Hepatocyte (in vitro differentiated cells): ENCODE measurements around the gene JAG1. TPM values are rescaled to one million over a fixed set of nuclear protein-coding genes. Genes with fewer than 3 reads are reported as not detected.
"Not testable (repeated sequence)": the region's sequence is repeated elsewhere in the genome, so short reads cannot be mapped to it uniquely, and the experiment has no call there.

Experiments used
- DNase-seq: peaks from one replicate; pipeline ENCODE4 v3.0.0-alpha.2; 2016; ENCODE audit warnings: low spot score
- H2AFZ ChIP-seq: fragments of 200-600 bp; sonication (generic); 2 replicates; pipeline ENCODE4 v1.6.0; 2016; ENCODE audit warnings: antibody characterized with exemption, mild to moderate bottlenecking
- H3K27ac ChIP-seq: fragments of 200-600 bp; sonication (generic); 2 replicates; pipeline ENCODE4 v1.5.1; 2016; ENCODE audit warnings: mild to moderate bottlenecking
- H3K27me3 ChIP-seq: fragments of 200-600 bp; sonication (generic); 2 replicates; pipeline ENCODE4 v1.6.1; 2016
- H3K36me3 ChIP-seq: fragments of 200-600 bp; sonication (generic); replicated peaks from 2 replicates; pipeline ENCODE4 v1.5.1; 2016; ENCODE audit warnings: low read depth; ENCODE audit not compliant: insufficient read depth
- H3K4me1 ChIP-seq: fragments of 200-600 bp; sonication (generic); 2 replicates; pipeline ENCODE4 v1.5.1; 2016; ENCODE audit warnings: mild to moderate bottlenecking, moderate library complexity; ENCODE audit not compliant: insufficient read depth
- H3K4me2 ChIP-seq: fragments of 200-600 bp; sonication (generic); 2 replicates; pipeline ENCODE4 v1.6.0; 2016
- H3K4me3 ChIP-seq: fragments of 200-600 bp; sonication (generic); 2 replicates; pipeline ENCODE4 v1.5.1; 2016; ENCODE audit warnings: mild to moderate bottlenecking
- H3K79me2 ChIP-seq: fragments of 200-600 bp; sonication (generic); 2 replicates; pipeline ENCODE4 v1.6.0; 2017; ENCODE audit warnings: mild to moderate bottlenecking
- H3K9me2 ChIP-seq: fragments of 200-600 bp; sonication (generic); replicated peaks from 2 replicates; pipeline ENCODE4 v1.6.0; 2017; ENCODE audit warnings: mild to moderate bottlenecking; ENCODE audit not compliant: insufficient read depth
- H3K9me3 ChIP-seq: fragments of 200-600 bp; sonication (generic); 2 replicates; pipeline ENCODE4 v1.5.1; 2016; ENCODE audit warnings: low read depth, mild to moderate bottlenecking
- H4K20me1 ChIP-seq: fragments of 200-600 bp; sonication (generic); 2 replicates; pipeline ENCODE4 v1.6.0; 2016; ENCODE audit warnings: mild to moderate bottlenecking; ENCODE audit not compliant: insufficient read depth, poor library complexity, severe bottlenecking
- CTCF ChIP-seq: fragments of 200-600 bp; sonication (generic); IDR thresholded peaks from 2 replicates; pipeline ENCODE4 v1.5.1; 2016; ENCODE audit warnings: antibody characterized with exemption, mild to moderate bottlenecking; ENCODE audit not compliant: poor library complexity
- EZH2 ChIP-seq: fragments of 200-600 bp; sonication (generic); IDR thresholded peaks from 2 replicates; pipeline ENCODE4 v1.6.1; 2016; ENCODE audit warnings: antibody characterized with exemption, mild to moderate bottlenecking, borderline replicate concordance
- EZH2phosphoT487 ChIP-seq: fragments of 200-600 bp; sonication (generic); IDR thresholded peaks from one replicate; pipeline ENCODE4 v1.6.1; 2018; ENCODE audit warnings: antibody characterized with exemption, mild to moderate bottlenecking, low read depth, moderate library complexity; ENCODE audit not compliant: unreplicated experiment, severe bottlenecking
- WGBS: methylation state at CpG from one replicate; pipeline ENCODE4 v1.1.6; 2016; ENCODE audit warnings: low lambda C conversion rate; ENCODE audit errors: missing lambda C conversion rate; 5-methylcytosine and 5-hydroxymethylcytosine counted together
- microRNA-seq: library from miRNA; unstranded; fragments of <30 nt; microRNA quantifications from one replicate; pipeline ENCODE4, GENCODE V29; 2017
- polyA plus RNA-seq: library from polyadenylated mRNA; unstranded; fragments of >200 nt; fragmentation: Nextera tagmentation; extraction: Ambion mirVana; gene quantifications from 2 replicates; pipeline ENCODE4 v1.2.1, GENCODE V29; 2016
- small RNA-seq: library from RNA; depleted of rRNA; stranded (forward); fragments of <200 nt; gene quantifications from one replicate; pipeline ENCODE3, GENCODE V24; 2014
- total RNA-seq: library from RNA; depleted of rRNA; stranded (reverse); fragments of >200 nt; gene quantifications from 2 replicates; pipeline ENCODE4 v1.2.3, GENCODE V29; 2014

Gene JAG1
- total and polyA plus RNA-seq, 2 experiments from 2014 or later, result 21.0 to 51.5 TPM

- DNase-seq, result no peak
- Histone ChIP-seq H3K79me2 (no peaks in the 10 kb centered on the region), H3K4me3 (no peak overlapping the region), H4K20me1 (no peaks in the 10 kb centered on the region), H2AFZ (no peak overlapping the region), H3K27ac (no peak overlapping the region), H3K9me2 (no peaks in the 10 kb centered on the region), H3K36me3 (no peaks in the 10 kb centered on the region), H3K4me1 (no peaks in the 10 kb centered on the region), H3K9me3 (no peaks in the 10 kb centered on the region), H3K27me3 (no peaks in the 10 kb centered on the region), H3K4me2 (no peak overlapping the region)
- WGBS, result 100% methylated on average over 2 of the region's 2 CpGs
- TF ChIP-seq CTCF (no peak), EZH2 (no peak), EZH2phosphoT487 (no peak)
These were observed 81.8 kb downstream of the JAG1 start for GRCh38 chr20:10591946-10592521.

- Histone ChIP-seq H3K4me1 (no peaks in the 10 kb centered on the region), H3K27me3 (no peaks in the 10 kb centered on the region), H2AFZ (no peak overlapping the region), H3K4me2 (no peak overlapping the region), H4K20me1 (no peaks in the 10 kb centered on the region), H3K27ac (no peak overlapping the region), H3K9me2 (no peaks in the 10 kb centered on the region), H3K4me3 (no peak overlapping the region), H3K36me3 (no peaks in the 10 kb centered on the region), H3K9me3 (no peaks in the 10 kb centered on the region), H3K79me2 (no peaks in the 10 kb centered on the region)
- WGBS, result 94% methylated on average over 1 of the region's 1 CpG
- no peak for DNase-seq
- TF ChIP-seq EZH2 (no peak), CTCF (no peak), EZH2phosphoT487 (no peak)
These were observed 82.7 kb downstream of the JAG1 start for GRCh38 chr20:10590950-10591671.

GRCh38 chr20:10590446-10590845, 83.4 kb downstream of the JAG1 start:
- not testable (repeated sequence) for H3K4me2 ChIP-seq, H3K27me3 ChIP-seq, H3K9me3 ChIP-seq, H3K9me2 ChIP-seq, H3K4me1 ChIP-seq, H3K36me3 ChIP-seq, H3K4me3 ChIP-seq, DNase-seq, H3K79me2 ChIP-seq, H2AFZ ChIP-seq, H3K27ac ChIP-seq, H4K20me1 ChIP-seq
- WGBS, result 92% methylated on average over 10 of the region's 10 CpGs

Small RNA genes within 50 kb of the gene (microRNA-seq; reads per million reads assigned to microRNA genes)
- 1.8 reads per million for gene MIR6870

Small RNA genes within 50 kb of the gene (small RNA-seq; reads per million reads assigned to genes)
- not detected for gene MIR6870

Other genes starting within 250 kb of the JAG1 start
- gene MKKS, start 239.8 kb downstream of the JAG1 start, total RNA-seq, result 17.4 and 17.5 TPM in 2 replicates
- 8.3 and 15.0 TPM in 2 replicates for gene MKKS, start 239.8 kb downstream of the JAG1 start, polyA plus RNA-seq
- gene SLX4IP, start 238.7 kb downstream of the JAG1 start, total RNA-seq, result 4.7 and 5.7 TPM in 2 replicates
- gene SLX4IP, start 238.7 kb downstream of the JAG1 start, polyA plus RNA-seq, result 2.9 TPM in 2 replicates